SW 1271 (cell line): ENCODE measurements around the gene LRP2.
A peak's percentile ranks its signal among the peaks of the same experiment; 100 is the strongest.
"Not testable (repeated sequence)": the region's sequence is repeated elsewhere in the genome, so short reads cannot be mapped to it uniquely, and the experiment has no call there.

Experiments
- DNase-seq, 2 experiments: peaks; one replicate each; lab custom pipeline; 2025; lab: John Stamatoyannopoulos, UW

The LRP2 gene

DNA sequence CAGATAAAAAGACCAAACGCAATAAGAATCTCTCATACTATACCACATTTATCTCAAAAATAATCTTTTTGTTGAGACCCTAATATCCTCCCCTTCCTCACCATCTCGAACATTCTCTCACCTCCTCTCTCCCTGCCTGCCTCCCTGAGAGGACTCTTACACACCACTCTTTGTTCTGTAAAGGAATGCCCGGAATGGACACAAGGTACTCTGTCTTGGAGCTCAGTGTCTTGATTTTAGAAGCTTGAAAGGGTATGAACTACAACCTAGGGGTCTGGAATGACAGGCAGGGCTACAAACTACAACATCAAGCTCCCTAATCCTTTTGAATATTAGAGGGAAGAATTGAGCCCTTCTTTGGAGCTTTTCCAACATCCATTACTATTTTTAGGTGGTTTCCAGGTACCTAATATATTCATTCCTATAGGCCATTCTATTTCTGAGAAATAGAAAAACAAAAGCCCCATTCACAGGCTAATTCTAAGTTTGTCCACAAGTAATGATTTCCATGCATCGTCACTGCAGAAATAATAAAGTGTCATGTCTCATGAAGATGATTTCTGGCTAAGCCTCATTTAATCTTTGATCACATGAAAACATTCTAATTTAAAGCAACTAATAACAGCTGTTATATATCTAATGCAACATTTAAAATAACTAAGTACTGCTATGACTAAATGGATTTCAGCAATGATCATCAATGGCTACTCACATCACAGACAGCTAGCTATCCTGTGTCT, 60.6 kb downstream of the LRP2 start:
- no peak for DNase-seq

DNA sequence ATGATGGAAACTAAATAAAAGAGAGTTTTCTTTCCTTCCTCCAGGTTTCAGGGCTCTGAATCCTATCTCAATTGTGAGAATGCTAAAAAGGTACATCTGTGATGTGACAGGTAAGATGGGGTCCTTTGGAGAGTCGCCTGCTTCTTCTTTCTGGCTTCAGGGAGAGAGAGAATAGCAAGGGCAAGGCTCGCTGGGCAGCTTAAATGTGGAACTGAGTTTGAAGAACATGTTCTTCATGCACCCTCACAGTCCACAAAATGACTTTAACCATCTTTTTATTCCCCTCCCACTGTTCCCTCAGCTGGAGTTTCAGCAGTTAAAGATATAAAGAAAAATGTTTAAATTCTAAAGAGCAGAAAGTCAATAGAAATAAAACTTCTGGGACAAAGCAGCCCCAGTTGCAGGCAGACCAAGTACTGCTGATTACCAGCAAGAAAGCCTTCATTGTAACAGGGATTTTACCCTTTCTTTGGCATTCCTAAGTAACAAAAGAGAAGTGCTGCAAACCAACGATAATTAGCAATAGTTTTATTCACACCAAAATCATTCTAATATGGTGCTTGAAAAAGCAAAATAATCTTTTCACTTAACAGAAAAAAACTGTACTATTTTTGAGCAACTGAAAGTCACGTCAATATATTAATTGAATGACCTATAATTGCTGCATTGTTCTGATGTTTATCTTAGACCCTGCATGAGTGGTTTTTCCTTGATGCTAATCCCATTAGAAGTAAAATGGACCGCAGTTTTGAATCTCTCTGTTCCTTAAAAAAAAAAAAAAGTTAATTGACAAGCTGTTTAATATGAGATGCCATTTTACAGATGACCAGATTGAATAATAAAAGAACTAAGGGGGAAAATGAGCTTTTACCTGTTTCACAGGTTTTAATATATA, 61.5 kb downstream of the LRP2 start:
- no peak for DNase-seq

DNA sequence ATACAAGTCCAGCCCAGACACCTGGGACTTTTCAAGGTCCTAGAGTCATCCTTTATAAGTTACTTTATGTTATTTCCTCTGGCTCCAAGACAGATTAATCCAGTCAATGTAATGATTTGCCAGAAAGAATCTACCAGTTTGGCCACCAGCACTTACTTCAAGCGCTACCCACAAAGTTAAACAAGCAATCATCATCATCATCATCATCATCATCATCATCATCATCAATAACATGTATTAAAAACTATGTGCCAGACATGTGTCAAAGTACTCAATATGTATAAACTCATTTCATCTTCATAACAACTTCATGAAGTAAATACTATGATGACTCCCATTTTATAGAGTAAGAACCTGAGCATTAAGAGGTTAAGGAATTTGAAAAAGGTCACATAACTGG, 64.3 kb downstream of the LRP2 start:
- no peak for DNase-seq

DNA sequence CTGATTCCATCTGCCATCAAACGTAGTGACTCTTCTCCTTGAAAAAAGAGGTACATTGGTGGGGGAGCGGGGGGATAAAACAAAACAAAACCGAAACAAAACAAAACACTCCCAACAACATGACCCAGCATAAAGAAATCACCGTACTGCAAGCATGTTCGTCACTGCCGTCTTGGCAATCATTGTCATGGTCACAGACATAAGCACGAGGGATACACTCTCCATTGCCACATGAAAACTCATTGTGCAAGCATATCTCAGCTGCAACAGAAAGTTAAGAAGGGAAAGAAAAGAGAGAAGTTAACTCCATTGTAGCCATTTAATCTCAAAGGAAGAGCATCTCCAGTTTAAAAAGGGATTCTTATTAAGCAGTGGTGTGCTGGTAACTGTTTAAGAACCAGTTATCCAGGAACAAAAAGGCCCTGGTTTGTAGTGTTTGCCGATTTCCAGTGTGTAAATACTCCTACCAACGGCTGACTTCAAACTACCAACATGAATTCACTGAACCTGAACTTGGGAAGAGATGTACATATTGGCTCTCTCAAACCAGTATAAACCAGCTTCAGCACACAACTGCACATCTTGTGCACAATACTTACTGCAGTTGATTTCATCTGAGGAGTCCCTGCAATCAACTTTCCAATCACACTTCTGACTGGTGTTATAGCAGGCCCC, 68.2 kb downstream of the LRP2 start:
- DNase-seq = no peak

DNA sequence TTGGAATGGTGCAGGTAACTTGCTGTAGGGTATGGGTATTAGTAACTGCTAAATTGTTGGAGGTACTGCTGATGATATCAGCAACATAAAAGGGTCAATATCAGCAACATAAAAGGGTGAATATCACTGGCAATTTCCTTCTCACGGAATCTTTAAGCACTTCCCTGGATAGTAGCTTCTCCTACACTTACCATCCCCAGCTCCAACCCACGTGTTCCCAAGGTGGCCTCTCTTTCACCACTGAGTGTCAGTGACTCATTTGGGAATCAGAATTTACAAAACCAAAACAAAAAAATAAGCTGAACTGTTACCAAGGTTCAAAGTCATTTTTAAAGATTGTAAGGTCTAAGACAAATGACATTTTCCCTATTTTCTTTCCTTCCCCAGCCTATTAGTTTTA, 70.8 kb downstream of the LRP2 start:
- DNase-seq = no peak

DNA sequence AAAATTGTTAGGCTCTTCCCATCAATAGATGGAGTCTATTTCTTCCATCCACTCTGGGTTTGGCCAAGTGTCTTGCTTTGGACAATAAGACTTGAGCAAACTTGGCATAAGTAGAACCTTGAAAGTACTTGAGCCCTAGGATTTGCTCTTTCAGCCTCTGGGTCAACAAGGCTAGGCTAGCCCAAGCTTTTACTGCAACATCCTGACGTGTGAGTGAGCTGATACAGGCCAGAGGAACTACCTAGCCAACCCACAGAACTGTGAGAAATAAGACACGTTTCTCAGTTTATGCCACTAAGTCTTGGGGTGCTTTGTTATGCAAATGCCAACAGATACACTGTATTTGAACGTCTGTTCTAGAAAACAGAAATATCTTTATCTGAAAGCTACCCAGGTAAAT, 71.9 kb downstream of the LRP2 start:
- DNase-seq = no peak

DNA sequence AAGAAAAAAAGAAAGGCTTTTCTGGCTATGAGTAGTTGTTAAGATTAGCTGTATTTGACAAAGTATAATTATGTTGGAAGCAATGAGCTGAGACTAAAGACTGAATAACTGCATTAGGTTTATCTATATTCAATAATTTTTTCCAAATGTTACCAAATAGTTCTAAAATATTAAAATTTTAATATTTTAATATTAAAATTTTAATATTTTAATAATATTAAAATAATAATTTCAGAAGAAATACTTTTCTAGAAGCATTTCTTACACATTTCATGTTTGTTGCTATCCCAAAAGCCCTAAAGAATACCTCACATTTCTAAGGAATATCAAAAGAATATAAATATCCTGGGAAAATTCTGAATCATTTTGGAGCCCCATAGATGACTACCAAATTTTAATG, 74.7 kb downstream of the LRP2 start:
- DNase-seq = no peak

DNA sequence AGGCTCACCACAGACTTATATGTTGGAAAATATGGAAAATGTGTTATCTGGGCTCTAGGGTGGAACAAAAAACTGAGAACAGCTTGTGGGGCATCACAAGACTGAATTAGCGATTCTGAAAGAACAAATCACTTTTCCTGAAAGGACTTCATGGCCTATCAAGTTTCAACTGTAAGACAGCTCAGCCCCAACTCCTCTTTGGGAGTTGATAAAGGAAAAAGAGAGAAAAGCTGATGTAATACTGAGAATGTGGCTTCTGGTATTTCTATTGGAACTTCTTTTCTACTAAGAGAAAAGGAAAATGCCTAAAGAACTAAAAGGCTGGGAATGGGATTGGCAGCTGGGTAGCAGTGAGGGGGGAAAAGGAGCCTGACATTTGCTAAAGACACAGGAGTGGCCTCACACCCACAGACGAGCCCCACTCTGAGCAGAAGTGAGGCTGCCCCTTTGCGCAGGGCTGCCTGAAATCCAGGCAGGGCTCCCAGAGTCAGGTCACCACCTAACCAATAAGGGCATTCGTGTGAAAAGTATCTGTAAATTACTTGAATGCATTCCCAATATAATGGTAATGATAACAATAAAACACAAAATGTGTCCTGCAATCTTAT, 75.6 kb downstream of the LRP2 start:
- DNase-seq = no peak

DNA sequence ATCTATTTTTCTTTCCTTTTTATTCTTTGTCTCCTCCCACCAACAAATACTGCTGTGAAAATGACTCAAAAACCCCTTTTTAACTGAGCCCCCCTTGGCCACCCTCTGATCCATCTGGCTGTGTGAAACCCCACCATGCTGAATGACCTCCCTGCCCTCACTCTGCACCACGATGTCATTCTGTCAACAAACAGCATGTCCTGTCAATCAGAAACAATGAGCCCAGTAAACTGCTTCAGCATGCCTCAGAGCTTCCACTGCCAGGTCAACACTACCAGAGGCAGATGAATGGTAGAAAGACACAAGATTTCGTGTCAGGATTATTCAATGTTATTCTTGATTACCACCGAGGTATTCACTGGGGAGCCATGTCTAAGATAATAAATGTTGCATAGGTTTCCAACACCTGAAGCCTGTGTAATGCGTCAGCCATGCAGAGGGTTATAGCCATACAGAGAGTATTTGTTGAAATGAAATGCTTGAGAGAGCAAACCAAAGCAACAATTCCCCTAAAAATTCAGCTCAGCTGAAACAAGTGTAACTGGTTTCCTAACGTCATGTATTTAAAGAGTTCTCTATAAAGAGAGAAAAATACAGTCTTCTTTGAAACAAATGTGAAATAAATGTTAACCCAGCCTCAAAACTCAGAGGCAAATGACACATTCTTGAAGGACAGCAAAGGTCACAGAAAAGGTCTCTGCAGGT, 76.7 kb downstream of the LRP2 start:
- no peak for DNase-seq

DNA sequence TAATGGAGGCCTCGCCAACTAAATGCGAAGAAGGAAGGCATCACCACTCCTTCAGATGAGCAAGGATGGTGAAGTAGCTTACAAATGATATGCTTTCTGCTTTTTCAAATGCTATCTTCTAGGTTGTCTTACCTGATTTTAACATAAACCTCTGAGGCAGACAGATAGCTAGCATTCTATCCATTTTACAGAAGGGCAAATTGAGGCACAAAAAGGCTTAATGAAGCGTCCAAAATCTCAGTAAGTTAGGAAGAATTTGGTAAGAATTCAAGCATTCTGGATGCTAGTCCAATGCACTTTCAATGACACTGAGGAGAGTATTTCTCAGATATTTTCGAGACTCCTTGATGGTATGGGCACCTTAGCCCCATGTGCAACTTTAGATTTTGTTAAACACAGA, 81.8 kb downstream of the LRP2 start:
- DNase-seq = no peak

DNA sequence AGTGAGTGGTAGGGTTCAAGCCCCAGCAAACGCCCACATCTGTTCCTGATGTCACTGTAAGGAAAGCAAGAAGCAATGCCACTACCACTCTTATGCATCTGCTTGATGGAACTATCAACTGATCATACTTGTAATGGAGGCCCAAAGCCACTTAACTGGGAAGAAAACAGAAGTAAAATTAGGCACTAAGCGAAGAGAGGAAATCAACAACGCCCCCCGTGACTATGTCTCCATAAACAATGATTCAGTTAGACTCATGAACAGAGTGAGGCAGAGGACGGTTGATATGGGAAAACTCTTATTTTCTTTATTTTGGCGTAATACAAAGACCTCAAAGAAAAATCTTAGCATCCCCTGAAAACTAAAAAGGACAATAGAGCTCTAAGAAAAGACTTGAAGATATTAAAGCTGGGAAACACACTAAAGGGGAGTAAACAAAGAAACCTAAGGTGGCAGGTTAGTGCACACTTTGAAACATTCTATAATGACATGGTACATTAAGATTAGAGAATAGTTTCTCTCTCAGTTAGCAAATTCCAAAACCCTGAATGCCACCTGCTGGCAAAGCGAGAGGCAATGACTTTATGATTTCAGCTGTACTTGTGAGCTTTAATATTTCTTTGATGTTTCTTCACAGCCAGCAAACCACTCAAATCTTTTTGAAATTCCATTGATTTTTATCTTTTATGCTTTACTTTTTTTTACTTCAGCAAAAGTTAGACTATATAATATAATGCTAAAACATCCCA, 86.5 kb downstream of the LRP2 start:
- peak in 1 of 2 experiments; percentile 26 for DNase-seq

DNA sequence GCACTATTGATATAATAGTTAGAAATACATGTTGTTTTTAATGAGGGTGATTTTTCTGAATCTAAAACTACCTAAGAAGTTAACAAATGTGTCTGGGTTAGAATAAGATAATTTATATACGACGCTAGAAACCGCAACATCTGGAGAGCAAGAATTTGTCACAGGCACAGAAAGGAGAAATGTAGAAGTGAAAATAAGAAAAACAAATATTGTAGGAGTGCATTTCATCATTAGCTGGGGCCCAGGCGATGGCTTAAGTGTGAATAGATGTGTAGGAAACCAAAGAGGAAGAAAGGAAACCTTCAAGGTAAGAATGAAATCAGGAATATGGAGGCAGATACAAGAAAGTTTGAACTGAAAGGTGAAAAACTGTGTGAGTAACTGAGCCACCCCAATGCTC, 90.3 kb downstream of the LRP2 start:
- no peak for DNase-seq

DNA sequence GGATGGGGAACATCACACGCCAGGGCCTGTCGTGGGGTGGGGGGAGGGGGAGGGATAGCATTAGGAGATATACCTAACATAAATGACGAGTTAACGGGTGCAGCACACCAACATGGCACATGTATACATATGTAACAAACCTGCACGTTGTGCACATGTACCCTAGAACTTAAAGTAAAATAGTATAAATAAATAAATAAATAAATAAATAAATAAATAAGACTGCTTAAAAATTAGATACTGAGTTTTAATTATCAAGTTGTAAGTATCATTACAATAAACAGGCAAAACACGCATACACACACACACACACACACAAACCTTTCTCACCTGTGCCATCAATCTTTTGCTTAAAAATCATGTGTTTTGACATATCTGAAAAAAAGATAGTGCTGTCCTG, 91.8 kb downstream of the LRP2 start:
- not testable (repeated sequence) for DNase-seq

DNA sequence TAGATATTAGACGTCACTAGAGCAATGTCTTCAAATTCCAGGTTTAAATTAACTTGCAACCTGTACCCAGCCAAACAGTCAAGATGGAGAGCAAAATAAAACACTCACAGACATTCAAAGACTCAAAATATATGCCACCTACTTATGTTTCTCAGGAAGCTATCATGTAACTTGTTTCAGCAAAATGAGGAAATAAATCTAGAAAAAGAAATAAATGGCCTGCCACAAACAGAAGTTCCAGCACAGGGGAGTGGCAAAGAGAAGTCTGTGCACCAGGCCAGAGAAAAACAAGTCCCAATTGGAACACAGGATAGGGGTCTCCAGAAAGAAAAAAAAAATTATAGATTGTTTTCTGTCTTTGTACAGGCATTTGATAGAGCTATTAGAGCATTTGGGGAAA, 96.7 kb downstream of the LRP2 start:
- no peak for DNase-seq

DNA sequence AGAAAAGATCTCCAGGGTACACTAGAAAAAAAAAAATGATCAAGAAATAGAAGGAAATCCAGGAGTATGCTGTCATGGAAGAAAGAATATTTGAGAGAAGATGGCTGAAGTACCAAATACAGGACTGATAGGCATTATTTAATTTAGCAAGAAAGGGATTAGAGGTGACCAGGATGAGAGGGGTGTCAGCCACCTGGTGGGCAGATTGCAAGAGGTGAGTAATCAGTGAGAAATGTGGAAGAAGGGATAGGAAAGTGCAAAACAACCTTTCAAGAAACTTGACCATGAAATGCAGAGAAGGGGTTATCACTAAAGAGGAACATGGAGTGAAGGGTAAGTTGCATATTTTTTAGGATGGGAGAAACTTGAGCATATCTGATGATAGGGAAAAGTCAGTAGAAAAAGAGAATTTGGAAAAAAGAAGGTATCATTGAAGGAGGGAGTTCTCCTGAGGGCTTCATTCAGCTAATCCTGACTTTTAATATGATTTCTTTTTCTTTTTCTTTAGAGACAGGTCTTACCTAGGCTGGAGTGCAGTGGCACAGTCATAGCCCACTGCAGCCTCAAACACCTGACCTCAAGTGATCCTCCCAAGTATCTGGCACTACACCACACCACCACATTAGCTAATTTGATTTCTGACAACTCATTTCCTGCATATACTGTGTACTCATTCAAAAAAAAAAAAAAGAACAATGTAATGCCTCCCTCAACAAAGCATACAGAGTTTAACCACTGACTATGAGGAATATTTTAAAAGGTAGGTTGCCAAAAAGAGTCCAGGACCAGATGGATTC, 101.3 kb downstream of the LRP2 start:
- no peak for DNase-seq

DNA sequence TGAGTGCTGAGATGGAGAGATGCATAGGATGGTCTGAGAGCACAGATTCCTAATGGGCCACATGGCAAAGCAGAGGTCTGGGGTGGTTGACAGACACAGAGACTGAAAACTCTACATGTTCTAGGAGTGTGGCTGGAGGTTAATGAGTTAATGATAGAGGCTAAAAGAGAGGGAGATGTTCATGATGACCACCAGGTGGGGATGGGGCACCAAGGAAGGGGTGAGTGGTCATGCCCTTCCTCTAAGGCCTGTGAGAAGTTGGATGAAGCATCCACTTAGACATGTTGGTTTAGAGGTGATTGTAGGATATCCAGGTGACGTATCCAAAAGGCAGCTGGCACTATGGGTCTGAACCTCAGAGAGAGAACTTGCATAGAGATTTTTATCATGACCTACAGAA, 102.1 kb downstream of the LRP2 start:
- no peak for DNase-seq

DNA sequence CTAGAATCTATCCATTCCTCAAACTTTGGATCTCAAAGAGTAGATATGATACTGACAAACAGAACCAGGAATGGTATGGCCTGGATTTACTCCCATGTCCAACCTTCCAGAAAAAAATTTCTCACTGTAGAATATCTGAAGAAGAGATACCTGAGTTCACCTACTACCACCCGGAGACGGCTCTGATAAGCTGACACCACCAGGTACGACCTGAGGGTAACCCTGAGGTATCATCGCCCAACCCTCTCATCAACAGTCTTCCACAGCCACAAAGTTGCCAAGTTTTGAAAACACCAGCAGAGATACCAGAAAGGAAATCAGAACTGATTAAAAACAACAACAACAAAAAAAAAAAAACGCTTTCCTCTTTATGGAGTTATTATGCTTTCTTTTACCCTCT, 102.9 kb downstream of the LRP2 start:
- no peak for DNase-seq

DNA sequence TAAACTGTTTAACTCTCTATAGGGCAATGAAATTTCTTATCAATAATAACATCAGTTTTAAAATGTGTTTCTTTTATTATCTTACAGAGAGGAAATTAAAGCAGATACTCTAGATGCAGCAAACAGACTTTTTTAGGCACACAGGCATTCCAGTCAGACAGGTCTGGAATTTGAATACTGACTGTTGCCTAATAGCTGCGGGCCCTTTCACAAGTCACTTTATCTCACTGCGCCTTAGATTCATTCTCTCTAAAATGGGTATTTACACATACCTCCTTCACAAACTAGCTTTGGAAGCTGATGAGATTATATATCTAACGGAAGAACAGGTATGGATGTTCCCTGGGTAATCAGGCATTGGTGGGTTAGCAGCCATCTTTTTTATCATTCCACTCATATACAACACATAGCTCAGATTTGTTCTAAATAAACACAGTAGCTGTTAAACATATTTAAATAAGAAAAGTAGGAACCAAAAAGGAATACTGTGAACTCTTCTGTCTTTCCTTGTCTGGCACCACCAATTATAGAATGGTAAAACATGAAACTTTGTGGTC, 104.2 kb downstream of the LRP2 start:
- no peak for DNase-seq

DNA sequence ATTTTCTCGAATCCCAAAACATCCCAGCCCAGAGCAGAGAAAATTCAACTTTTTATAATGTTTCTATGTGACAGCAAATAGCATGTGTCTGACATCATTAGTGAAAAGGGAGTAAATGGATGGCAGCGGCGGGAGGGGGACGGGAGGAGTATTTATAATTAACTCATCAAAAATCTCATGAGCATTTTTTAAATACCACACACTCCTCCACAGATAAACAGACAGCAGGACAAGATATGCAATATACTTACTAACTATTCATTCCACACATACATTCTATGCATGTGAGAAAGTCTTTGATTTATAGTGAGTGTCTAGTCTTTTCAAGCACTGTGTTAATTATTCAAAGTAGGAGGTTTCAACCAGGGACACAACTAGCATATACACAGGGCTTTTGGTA, 107.6 kb downstream of the LRP2 start:
- DNase-seq = no peak

DNA sequence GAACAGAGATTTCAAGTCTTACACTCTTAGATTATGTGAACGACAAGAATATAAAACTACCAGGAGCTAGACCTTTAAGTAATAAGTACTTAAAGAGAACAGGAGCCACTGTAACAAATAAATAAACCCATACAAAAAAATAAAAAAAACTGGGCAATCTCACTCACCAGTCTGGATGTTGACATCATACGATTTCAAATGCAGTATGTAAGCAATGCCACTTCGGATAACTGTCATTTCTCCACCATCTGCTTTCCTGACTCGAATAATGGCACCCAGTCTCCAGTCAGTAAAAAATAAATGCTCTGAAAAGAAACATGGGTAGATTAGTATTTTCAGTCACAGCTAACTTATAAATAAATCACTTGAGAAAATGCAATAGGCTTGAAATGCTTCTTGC, 115.1 kb downstream of the LRP2 start:
- DNase-seq = no peak
